Spleen (tissue), 11 donors: ENCODE measurements around the gene CA10. TPM values are rescaled to one million over a fixed set of nuclear protein-coding genes. Genes with fewer than 3 reads are reported as not detected.

Experiments used
- DNase-seq: peaks from one replicate; pipeline ENCODE4 v3.0.0-alpha.2; 2020
- H3K27ac ChIP-seq, 8 donors: fragments of 200-600 bp; sonication (generic) in 7 of 8; 1 replicate in 4 of 8; 2 replicates in 4 of 8; pipeline versions ENCODE4 v1.5.0 to v1.8.0; 2016 to 2021; ENCODE audit warnings: inconsistent platforms in 4 of 8, mild to moderate bottlenecking in 4 of 8, moderate library complexity in 1 of 8
- H3K27me3 ChIP-seq, 7 donors: fragments of 200-600 bp; sonication (generic) in 6 of 7; replicated peaks in 1 of 7; 1 replicate in 4 of 7; 2 replicates in 3 of 7; pipeline versions ENCODE4 v1.5.0 to v1.8.0; 2016 to 2021; ENCODE audit warnings: inconsistent platforms in 3 of 7, mild to moderate bottlenecking in 1 of 7
- H3K36me3 ChIP-seq, 6 donors: fragments of 200-600 bp; sonication (generic) in 5 of 6; 1 replicate in 4 of 6; 2 replicates in 2 of 6; pipeline versions ENCODE4 v1.5.0 to v1.8.0; 2016 to 2021; ENCODE audit warnings: inconsistent platforms in 2 of 6
- H3K4me1 ChIP-seq, 6 donors: fragments of 200-600 bp; sonication (generic) in 5 of 6; 1 replicate in 3 of 6; 2 replicates in 3 of 6; pipeline versions ENCODE4 v1.5.0 to v1.8.0; 2016 to 2021; ENCODE audit warnings: inconsistent platforms in 3 of 6
- H3K4me3 ChIP-seq, 8 donors: fragments of 200-600 bp; sonication (generic) in 7 of 8; 1 replicate in 4 of 8; 2 replicates in 4 of 8; pipeline versions ENCODE4 v1.5.0 to v1.8.0; 2016 to 2021; ENCODE audit warnings: inconsistent platforms in 4 of 8, mild to moderate bottlenecking in 4 of 8, moderate library complexity in 2 of 8
- H3K9me3 ChIP-seq, 8 donors: fragments of 200-600 bp; sonication (generic) in 7 of 8; 1 replicate in 4 of 8; 2 replicates in 4 of 8; pipeline versions ENCODE4 v1.5.0 to v1.8.0; 2016 to 2021; ENCODE audit warnings: inconsistent platforms in 4 of 8
- POLR2A ChIP-seq, 3 donors: fragments of 450-650 bp; IDR thresholded peaks; one replicate each; pipeline ENCODE4 v1.5.1; 2017; ENCODE audit warnings: antibody characterized with exemption in 3 of 3, mild to moderate bottlenecking in 1 of 3
- POLR2AphosphoS5 ChIP-seq, 3 donors: sonication (generic); formaldehyde crosslinking; IDR thresholded peaks; one replicate each; pipeline ENCODE4 v1.5.1; 2017; ENCODE audit warnings: antibody characterized with exemption in 3 of 3
- WGBS, 5 donors: extraction: QIAGEN DNeasy Blood & Tissue Kit in 3 of 5; methylation state at CpG; one replicate each; pipeline versions ENCODE4 v1.1.5 to v1.1.7; 2013 to 2018; 5-methylcytosine and 5-hydroxymethylcytosine counted together
- intact Hi-C: fragments of 100-400 bp; cut with DNase I; formaldehyde crosslinking; loops from one replicate; pipeline ENCODE4 v1.15.0; 2023; ENCODE audit warnings: low total_unique reads
- polyA plus RNA-seq, 3 donors: library from polyadenylated mRNA; stranded (reverse); fragments of 200-250 nt; gene quantifications; one replicate each; pipeline ENCODE4 v1.2.1, GENCODE V29; 2013
- total RNA-seq, 7 donors: library from RNA; depleted of rRNA in 3 of 7; stranded (reverse); fragments of >200 nt in 3 of 7; fragmentation: NEBNext Ultra II Directional in 4 of 7; extraction: Animal tissue kit (Norgen Biotek cat#: 25700) in 4 of 7; gene quantifications; one replicate each; pipeline versions ENCODE4 v1.1.0 to v1.2.1, GENCODE V29; 2016 to 2021
- TF ChIP-seq, protein P1 (sequence below), 11 experiments: fragments of 200-600 bp in 7 of 11; fragments of 450-650 bp in 4 of 11; sonication (generic) in 4 of 11; IDR thresholded peaks in 8 of 11; conservative IDR thresholded peaks in 3 of 11; 1 replicate in 7 of 11; 2 replicates in 4 of 11; pipeline versions ENCODE4 v1.4.0 to v1.8.0; 2016 to 2021; ENCODE audit warnings: antibody characterized with exemption in 11 of 11, inconsistent platforms in 4 of 11, mild to moderate bottlenecking in 1 of 11
- donor health status: healthy with polysubstance abuse.
- donor health status: DM: no; HTN: no; CAD: no; lungs with moderate emphysema.
- donor health status: DM: no; HTN: no; CAD: no.
- donor health status: Bipolar disorder and iron deficiency.
- donor health status: healthy.
- donor health status: DM: no; HTN: no; CAD: no.
- donor health status: DM: yes; HTN: yes; CAD: no.

CA10 gene
- total and polyA plus RNA-seq, 10 donors: 0.19 to 0.22 TPM; not detected in 8

DNA sequence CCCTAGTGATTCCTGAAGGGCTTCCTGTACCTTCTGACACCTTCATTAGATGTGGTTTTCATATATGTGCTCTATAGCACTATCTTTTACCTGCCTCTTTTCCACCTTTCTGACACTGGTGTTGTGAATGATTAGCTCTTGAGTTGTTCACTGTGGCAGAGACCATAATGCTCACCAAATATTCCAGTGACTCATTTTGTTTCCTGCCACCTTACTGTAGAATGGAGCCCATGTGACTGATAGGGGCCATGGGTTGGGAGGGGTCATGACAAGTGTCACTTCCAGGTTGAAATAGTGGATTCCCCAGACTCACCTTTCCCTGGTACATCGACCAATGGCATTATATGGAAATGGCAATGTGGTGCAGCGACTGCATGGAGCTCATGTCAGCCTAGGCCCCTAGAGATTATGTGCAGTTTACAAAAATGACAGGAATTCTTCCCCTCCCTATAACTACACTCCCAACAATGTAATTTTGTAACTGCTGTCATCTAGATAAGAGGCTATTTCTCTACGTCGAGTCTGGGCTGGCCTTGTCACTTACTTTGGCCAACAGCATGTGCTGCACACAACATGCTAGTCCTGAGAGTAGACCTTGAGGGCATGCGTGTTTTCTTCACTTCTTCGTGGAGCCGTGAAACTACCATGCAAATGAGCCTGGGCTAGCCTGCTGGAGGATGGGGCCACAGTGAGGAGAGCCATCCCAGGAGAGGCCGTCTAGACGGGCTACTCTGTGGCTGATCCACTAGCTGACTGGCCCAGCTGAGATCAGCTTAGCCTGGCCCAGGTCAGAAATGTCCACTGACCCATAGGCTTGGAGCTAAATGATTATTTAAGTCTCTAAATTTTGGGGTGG lies 409.5 kb downstream of the CA10 start:
- no peak for DNase-seq
- Histone ChIP-seq H3K27ac (no peak overlapping the region), H3K36me3 (no peaks in the 10 kb centered on the region), H3K4me3 (no peak overlapping the region), H3K9me3 (no peaks in the 10 kb centered on the region), H3K27me3 (no peaks in the 10 kb centered on the region), H3K4me1 (no peaks in the 10 kb centered on the region)
- WGBS, 5 donors: 81 to 88% (median 83%) methylated on average over 8 to 9 of the region's 9 CpGs
- no peak for TF ChIP-seq POLR2A (IDR thresholded peaks at IDR 0.05)
- TF ChIP-seq POLR2AphosphoS5 (IDR thresholded peaks at IDR 0.05): no peak
- TF ChIP-seq, protein P1, sequence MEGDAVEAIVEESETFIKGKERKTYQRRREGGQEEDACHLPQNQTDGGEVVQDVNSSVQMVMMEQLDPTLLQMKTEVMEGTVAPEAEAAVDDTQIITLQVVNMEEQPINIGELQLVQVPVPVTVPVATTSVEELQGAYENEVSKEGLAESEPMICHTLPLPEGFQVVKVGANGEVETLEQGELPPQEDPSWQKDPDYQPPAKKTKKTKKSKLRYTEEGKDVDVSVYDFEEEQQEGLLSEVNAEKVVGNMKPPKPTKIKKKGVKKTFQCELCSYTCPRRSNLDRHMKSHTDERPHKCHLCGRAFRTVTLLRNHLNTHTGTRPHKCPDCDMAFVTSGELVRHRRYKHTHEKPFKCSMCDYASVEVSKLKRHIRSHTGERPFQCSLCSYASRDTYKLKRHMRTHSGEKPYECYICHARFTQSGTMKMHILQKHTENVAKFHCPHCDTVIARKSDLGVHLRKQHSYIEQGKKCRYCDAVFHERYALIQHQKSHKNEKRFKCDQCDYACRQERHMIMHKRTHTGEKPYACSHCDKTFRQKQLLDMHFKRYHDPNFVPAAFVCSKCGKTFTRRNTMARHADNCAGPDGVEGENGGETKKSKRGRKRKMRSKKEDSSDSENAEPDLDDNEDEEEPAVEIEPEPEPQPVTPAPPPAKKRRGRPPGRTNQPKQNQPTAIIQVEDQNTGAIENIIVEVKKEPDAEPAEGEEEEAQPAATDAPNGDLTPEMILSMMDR (IDR thresholded peaks at IDR 0.05 in 8 of 11, conservative IDR thresholded peaks at IDR 0.05 in 3 of 11): no peak
- intact Hi-C loops: no loop called here

DNA sequence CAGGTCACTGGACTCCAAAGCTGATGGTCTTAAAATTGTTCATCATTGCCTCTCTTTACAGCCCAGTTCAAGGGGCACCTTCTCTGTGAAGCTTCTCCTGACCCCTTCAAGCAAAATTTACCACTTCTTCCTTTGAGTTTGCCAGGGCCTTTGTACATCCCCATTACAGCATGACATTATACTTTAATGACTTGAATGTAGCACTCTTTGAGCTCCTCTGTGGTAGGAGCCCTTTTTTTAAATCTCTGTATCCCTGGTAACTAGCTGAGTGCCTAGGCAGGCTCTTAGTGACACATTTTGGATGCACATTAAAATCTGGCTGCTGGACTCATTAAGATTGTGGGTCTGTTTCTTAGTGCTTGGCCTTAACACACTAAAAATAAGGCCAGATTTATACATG lies 412.1 kb downstream of the CA10 start:
- Histone ChIP-seq H3K27ac (no peak overlapping the region), H3K36me3 (no peaks in the 10 kb centered on the region), H3K4me3 (no peak overlapping the region), H3K27me3 (peaks cover 0 to 5% (median 0%) of the 10 kb centered on the region in 7 donors), H3K9me3 (no peaks in the 10 kb centered on the region), H3K4me1 (no peaks in the 10 kb centered on the region)
- DNase-seq: no peak
- intact Hi-C loops: no loop called here
- TF ChIP-seq POLR2A (IDR thresholded peaks at IDR 0.05): no peak
- no peak for TF ChIP-seq POLR2AphosphoS5 (IDR thresholded peaks at IDR 0.05)
- TF ChIP-seq, protein P1 (IDR thresholded peaks at IDR 0.05 in 8 of 11, conservative IDR thresholded peaks at IDR 0.05 in 3 of 11): no peak

DNA sequence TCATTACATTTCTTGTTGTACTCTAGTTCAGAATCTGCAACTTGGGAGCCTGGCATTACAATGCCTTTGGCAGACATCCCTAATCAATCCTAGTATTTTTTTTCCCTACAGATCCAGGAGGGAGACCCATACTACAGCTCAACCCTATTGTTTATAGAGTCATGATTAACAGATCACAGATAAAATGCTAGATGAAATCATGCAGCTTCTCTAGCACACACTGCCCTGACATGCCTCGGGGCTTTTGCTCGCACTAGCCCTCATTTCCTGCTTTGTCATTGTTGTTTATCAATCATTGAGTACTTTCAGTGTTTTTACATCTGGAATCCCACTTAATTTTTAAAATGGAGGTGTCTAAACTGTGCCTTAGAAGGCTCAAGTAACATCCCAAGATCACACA lies 412.5 kb downstream of the CA10 start:
- no peak overlapping the region for H3K4me3 ChIP-seq
- no peak for DNase-seq
- intact Hi-C loops: no loop called here
- no peak overlapping the region for H3K27ac ChIP-seq
- H3K4me1 ChIP-seq: no peaks in the 10 kb centered on the region
- no peaks in the 10 kb centered on the region for H3K9me3 ChIP-seq
- TF ChIP-seq POLR2A (IDR thresholded peaks at IDR 0.05) (no peak), POLR2AphosphoS5 (IDR thresholded peaks at IDR 0.05) (no peak)
- TF ChIP-seq, protein P1 (IDR thresholded peaks at IDR 0.05 in 8 of 11, conservative IDR thresholded peaks at IDR 0.05 in 3 of 11): no peak
- 15 to 46% (median 22%) methylated on average over 2 of the region's 2 CpGs for WGBS, 5 donors
- no peaks in the 10 kb centered on the region for H3K36me3 ChIP-seq
- peaks cover 0 to 5% (median 0%) of the 10 kb centered on the region in 7 donors for H3K27me3 ChIP-seq

DNA sequence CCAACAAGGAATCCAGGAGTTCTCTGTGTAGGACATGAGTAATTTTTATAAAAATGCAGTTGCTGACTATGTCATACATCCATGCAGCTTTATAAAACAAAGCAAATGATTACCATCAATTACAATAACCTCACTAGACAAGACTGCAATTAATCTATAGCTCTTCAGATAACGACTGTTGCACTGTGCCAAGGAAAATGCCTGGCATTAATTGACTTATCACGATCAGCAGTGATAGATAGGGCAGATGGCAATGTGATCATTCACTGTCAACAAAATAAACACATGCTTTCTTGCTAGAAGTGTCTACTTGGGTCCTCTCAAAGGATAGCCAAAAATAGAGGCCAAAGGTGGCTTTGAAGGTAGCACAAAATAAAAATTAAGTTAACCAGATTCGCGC lies 415.0 kb downstream of the CA10 start:
- TF ChIP-seq POLR2A (IDR thresholded peaks at IDR 0.05): no peak
- no peak for DNase-seq
- intact Hi-C loops: no loop called here
- peaks cover 0 to 5% (median 0%) of the 10 kb centered on the region in 7 donors for H3K27me3 ChIP-seq
- H3K4me1 ChIP-seq: no peaks in the 10 kb centered on the region
- H3K27ac ChIP-seq: no peak overlapping the region
- H3K9me3 ChIP-seq: no peaks in the 10 kb centered on the region
- H3K36me3 ChIP-seq: no peaks in the 10 kb centered on the region
- H3K4me3 ChIP-seq: no peak overlapping the region
- 84 to 89% (median 84%) methylated on average over 4 of the region's 4 CpGs for WGBS, 5 donors
